ENCODE data around the gene TRPV6. TPM values are rescaled to one million over a fixed set of nuclear protein-coding genes. Genes with fewer than 3 reads are reported as not detected.

TRPV6 gene
- total RNA-seq, 1 donor from 2014 or later = 0.38 TPM

- H3K4me1 ChIP-seq = no peaks in the 10 kb centered on the region
- DNase-seq (no peak), ATAC-seq (no peak)
- peaks cover 4% of the 10 kb centered on the region for H3K27me3 ChIP-seq
- H3K36me3 ChIP-seq = no peaks in the 10 kb centered on the region
- no peak overlapping the region for H3K4me3 ChIP-seq
- intact Hi-C loops (cut with DNase I) = no loop called here
- H3K9me3 ChIP-seq = no peaks in the 10 kb centered on the region
- H3K27ac ChIP-seq = no peak overlapping the region
- TF ChIP-seq, protein P1, sequence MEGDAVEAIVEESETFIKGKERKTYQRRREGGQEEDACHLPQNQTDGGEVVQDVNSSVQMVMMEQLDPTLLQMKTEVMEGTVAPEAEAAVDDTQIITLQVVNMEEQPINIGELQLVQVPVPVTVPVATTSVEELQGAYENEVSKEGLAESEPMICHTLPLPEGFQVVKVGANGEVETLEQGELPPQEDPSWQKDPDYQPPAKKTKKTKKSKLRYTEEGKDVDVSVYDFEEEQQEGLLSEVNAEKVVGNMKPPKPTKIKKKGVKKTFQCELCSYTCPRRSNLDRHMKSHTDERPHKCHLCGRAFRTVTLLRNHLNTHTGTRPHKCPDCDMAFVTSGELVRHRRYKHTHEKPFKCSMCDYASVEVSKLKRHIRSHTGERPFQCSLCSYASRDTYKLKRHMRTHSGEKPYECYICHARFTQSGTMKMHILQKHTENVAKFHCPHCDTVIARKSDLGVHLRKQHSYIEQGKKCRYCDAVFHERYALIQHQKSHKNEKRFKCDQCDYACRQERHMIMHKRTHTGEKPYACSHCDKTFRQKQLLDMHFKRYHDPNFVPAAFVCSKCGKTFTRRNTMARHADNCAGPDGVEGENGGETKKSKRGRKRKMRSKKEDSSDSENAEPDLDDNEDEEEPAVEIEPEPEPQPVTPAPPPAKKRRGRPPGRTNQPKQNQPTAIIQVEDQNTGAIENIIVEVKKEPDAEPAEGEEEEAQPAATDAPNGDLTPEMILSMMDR (IDR thresholded peaks at IDR 0.05) = no peak
These were observed 7.2 kb downstream of the TRPV6 start for GRCh38 chr7:142878315-142878714.

- no peak for DNase-seq
- Histone ChIP-seq H3K36me3 (no peaks in the 10 kb centered on the region), H3K9me3 (no peaks in the 10 kb centered on the region), H3K27ac (no peak overlapping the region), H3K4me1 (no peaks in the 10 kb centered on the region), H3K4me3 (no peak overlapping the region), H3K27me3 (peaks cover 4% of the 10 kb centered on the region)
- intact Hi-C loops (cut with DNase I) = no loop called here
- no peak for ATAC-seq
- TF ChIP-seq, protein P1 (IDR thresholded peaks at IDR 0.05) = no peak
These were observed 8.3 kb downstream of the TRPV6 start for GRCh38 chr7:142876991-142877910.

- Histone ChIP-seq H3K27ac (no peak overlapping the region), H3K4me1 (no peaks in the 10 kb centered on the region), H3K36me3 (no peaks in the 10 kb centered on the region), H3K4me3 (no peak overlapping the region), H3K27me3 (peaks cover 4% of the 10 kb centered on the region), H3K9me3 (no peaks in the 10 kb centered on the region)
- ATAC-seq (no peak), DNase-seq (no peak)
- TF ChIP-seq, protein P1 (IDR thresholded peaks at IDR 0.05) = no peak
- intact Hi-C loops (cut with DNase I) = no loop called here
These were observed 9.1 kb downstream of the TRPV6 start for GRCh38 chr7:142876236-142876960.

DNA sequence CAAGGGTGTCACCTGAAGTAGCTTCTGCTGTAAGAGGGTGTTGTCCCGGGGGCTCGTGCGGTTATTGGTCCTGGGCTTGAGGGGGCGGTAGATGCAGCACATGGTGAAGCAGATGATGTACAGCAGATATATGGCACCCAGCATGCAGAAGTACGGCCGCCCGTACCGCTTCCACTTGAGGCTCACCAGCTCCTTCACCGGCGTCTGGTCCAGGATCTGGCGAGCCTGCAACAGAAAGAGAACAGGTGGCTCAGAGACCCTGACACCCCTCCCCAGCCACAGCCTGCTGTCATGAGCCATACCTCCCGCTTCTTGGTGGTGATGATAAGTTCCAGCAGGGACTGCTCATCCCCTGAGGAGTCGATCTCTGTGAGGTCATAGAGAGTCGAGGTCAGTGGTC, 10.1 kb downstream of the TRPV6 start:
- Histone ChIP-seq H3K27ac (no peak overlapping the region), H3K4me1 (no peaks in the 10 kb centered on the region), H3K9me3 (no peaks in the 10 kb centered on the region), H3K36me3 (no peaks in the 10 kb centered on the region), H3K4me3 (no peak overlapping the region), H3K27me3 (no peaks in the 10 kb centered on the region)
- intact Hi-C loops (cut with DNase I) = no loop called here
- no peak for ATAC-seq
- DNase-seq = no peak
- TF ChIP-seq, protein P1 (IDR thresholded peaks at IDR 0.05) = no peak

- Histone ChIP-seq H3K27ac (no peak overlapping the region), H3K9me3 (no peaks in the 10 kb centered on the region), H3K4me3 (no peak overlapping the region), H3K27me3 (no peaks in the 10 kb centered on the region), H3K36me3 (no peaks in the 10 kb centered on the region), H3K4me1 (no peaks in the 10 kb centered on the region)
- no peak for DNase-seq
- intact Hi-C loops (cut with DNase I) = no loop called here
- ATAC-seq = no peak
- TF ChIP-seq, protein P1 (IDR thresholded peaks at IDR 0.05) = no peak
These were observed 10.7 kb downstream of the TRPV6 start for GRCh38 chr7:142874837-142875236.

All from upper lobe of right lung (tissue), 1 donor.